ENCODE results near the gene ASAP2.

ASAP2 gene

DNA sequence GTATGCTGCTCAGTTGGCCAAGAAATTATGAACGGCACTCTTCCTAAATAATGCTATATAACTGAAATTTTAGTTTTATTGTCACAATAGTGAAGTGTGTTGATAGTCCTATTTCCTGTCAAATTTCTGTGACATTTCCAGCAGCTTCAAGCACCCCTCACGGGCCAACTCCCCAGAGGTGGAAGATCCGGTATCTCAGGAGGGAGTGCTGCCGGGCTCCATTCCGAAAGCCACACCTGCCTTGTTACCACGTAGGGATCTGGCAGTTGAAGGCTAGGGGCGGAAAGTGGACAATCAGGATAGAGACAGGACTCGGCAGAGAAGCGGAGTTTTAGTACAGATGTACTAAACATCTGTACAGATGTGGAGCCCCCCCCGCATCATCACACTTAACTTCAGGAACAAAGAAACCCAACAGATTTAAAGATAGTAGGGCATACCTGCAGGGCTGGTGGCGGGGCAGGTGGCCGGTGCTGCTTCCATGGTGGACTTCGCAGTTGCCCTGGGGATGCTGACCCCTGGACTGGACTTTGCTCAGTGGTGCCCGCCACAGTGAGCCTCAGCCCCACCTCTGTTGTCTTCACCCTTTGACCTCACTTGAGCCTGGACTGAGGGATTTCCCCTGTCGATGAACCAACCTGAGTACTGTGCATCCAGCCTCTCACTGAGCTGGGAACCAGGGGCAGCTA, 22.3 kb downstream of the ASAP2 start:
- no peaks in the 10 kb centered on the region for H4K20me1 ChIP-seq (ENCODE audit: insufficient read depth)
- H2AFZ ChIP-seq (ENCODE audit: low read depth), result no peak overlapping the region
- H3K27ac ChIP-seq, result no peak overlapping the region
- TF ChIP-seq, protein P1, sequence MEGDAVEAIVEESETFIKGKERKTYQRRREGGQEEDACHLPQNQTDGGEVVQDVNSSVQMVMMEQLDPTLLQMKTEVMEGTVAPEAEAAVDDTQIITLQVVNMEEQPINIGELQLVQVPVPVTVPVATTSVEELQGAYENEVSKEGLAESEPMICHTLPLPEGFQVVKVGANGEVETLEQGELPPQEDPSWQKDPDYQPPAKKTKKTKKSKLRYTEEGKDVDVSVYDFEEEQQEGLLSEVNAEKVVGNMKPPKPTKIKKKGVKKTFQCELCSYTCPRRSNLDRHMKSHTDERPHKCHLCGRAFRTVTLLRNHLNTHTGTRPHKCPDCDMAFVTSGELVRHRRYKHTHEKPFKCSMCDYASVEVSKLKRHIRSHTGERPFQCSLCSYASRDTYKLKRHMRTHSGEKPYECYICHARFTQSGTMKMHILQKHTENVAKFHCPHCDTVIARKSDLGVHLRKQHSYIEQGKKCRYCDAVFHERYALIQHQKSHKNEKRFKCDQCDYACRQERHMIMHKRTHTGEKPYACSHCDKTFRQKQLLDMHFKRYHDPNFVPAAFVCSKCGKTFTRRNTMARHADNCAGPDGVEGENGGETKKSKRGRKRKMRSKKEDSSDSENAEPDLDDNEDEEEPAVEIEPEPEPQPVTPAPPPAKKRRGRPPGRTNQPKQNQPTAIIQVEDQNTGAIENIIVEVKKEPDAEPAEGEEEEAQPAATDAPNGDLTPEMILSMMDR (conservative IDR thresholded peaks at IDR 0.05; ENCODE audit: low read depth, low read length), result no peak
- no peaks in the 10 kb centered on the region for H3K4me1 ChIP-seq (ENCODE audit: low read depth, poor library complexity, severe bottlenecking)
- H3K36me3 ChIP-seq (ENCODE audit: insufficient read depth), result no peaks in the 10 kb centered on the region
- H3K79me2 ChIP-seq (ENCODE audit: insufficient read depth, low read depth), result no peaks in the 10 kb centered on the region
- H3K9ac ChIP-seq, result no peak overlapping the region
- no peaks in the 10 kb centered on the region for H3K27me3 ChIP-seq (ENCODE audit: insufficient read depth, low read depth)
- H3K4me2 ChIP-seq, result no peak overlapping the region
- no peak overlapping the region for H3K4me3 ChIP-seq (IDR thresholded peaks at IDR 0.05; ENCODE audit: insufficient read depth, low read depth, low read length)

DNA sequence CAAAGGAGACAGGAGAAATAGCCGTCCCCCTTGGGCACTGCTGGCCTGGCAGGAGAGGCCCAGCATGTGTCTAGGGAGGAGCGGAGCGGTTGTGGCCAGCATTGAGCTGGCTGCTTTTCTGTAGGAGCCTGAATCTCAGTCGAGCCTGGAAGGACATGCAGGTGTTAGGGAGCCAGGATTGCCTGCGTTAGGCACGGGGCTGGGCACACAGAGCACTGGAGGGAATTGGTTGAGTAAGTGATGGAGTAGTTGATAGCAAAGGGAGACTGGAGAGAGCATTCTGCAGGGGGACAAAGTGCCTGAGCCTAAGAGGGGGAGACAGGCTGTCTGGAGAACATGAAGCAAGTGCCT, 22.8 kb downstream of the ASAP2 start:
- H4K20me1 ChIP-seq (ENCODE audit: insufficient read depth), result no peaks in the 10 kb centered on the region
- H3K27me3 ChIP-seq (ENCODE audit: insufficient read depth, low read depth), result no peaks in the 10 kb centered on the region
- H3K79me2 ChIP-seq (ENCODE audit: insufficient read depth, low read depth), result no peaks in the 10 kb centered on the region
- H3K4me3 ChIP-seq (IDR thresholded peaks at IDR 0.05; ENCODE audit: insufficient read depth, low read depth, low read length), result no peak overlapping the region
- no peaks in the 10 kb centered on the region for H3K36me3 ChIP-seq (ENCODE audit: insufficient read depth)
- TF ChIP-seq, protein P1 (conservative IDR thresholded peaks at IDR 0.05; ENCODE audit: low read depth, low read length), result no peak
- H3K4me2 ChIP-seq, result no peak overlapping the region
- H3K27ac ChIP-seq, result no peak overlapping the region
- H3K4me1 ChIP-seq (ENCODE audit: low read depth, poor library complexity, severe bottlenecking), result no peaks in the 10 kb centered on the region
- H2AFZ ChIP-seq (ENCODE audit: low read depth), result no peak overlapping the region
- no peak overlapping the region for H3K9ac ChIP-seq

DNA sequence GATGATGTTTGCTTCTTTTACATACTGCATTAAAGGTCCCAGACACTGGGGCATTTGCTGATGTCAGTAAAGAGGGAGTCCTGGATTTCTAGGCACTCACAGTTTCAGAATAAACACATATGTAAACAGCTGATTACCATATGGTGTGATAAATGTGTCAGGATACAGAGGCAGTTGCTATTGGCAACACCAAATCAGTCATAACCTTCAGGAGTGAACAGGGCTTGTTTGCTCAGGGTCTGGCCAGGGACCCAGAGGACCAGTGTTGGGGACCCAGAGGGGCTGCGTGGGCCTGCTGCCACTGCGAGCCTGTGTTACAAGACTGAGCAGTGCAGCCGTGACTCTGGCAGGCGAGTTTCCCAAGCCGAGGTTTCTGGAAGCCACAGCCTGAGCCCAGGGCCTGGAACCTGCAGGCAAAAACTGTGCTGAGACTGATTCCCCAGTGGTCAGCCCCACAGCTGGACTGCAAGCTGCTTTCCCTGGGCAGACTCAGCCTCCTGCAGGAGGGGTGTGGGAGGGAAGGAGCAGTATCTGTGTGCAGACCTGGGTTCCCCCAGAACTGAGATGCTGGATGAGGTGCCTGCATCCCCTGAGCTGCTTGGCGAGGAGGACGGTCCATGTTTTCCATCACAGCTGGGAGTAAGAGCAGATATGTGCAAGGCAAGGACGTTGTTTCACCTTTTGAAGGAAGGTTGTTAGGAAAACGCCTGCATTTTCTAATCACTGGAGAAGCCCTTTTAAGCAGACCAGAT, 23.6 kb downstream of the ASAP2 start:
- no peak overlapping the region for H3K9ac ChIP-seq
- no peak overlapping the region for H3K4me3 ChIP-seq (IDR thresholded peaks at IDR 0.05; ENCODE audit: insufficient read depth, low read depth, low read length)
- no peak overlapping the region for H3K4me2 ChIP-seq
- H3K27me3 ChIP-seq (ENCODE audit: insufficient read depth, low read depth), result no peaks in the 10 kb centered on the region
- H3K79me2 ChIP-seq (ENCODE audit: insufficient read depth, low read depth), result no peaks in the 10 kb centered on the region
- H3K27ac ChIP-seq, result no peak overlapping the region
- H3K36me3 ChIP-seq (ENCODE audit: insufficient read depth), result no peaks in the 10 kb centered on the region
- H3K4me1 ChIP-seq (ENCODE audit: low read depth, poor library complexity, severe bottlenecking), result no peaks in the 10 kb centered on the region
- TF ChIP-seq, protein P1 (conservative IDR thresholded peaks at IDR 0.05; ENCODE audit: low read depth, low read length), result no peak
- H4K20me1 ChIP-seq (ENCODE audit: insufficient read depth), result no peaks in the 10 kb centered on the region
- no peak overlapping the region for H2AFZ ChIP-seq (ENCODE audit: low read depth)

DNA sequence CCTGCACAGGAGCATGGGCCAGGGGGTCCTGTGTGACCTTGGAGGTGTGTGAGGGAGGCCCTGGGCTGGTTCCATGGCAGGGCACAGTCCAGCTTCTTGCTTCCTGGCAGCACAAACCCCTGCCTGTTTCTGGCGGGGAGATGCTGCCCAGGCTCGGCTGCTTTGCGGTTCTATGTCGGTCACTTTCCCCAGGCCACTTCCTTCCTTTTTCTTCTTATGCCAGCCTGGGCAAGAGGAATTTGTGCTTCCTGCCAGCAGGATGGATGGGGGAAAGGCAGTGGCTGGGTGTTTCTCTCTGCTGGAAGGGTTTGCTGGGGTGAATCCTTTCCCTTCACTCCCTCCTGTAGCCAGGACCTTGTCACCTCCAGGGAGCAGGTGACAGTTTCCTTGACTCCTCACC, 24.3 kb downstream of the ASAP2 start:
- Histone ChIP-seq H3K27ac (no peak overlapping the region), H3K4me3 (IDR thresholded peaks at IDR 0.05; ENCODE audit: insufficient read depth, low read depth, low read length) (no peak overlapping the region), H2AFZ (ENCODE audit: low read depth) (no peak overlapping the region), H3K27me3 (ENCODE audit: insufficient read depth, low read depth) (no peaks in the 10 kb centered on the region), H3K4me2 (no peak overlapping the region), H3K79me2 (ENCODE audit: insufficient read depth, low read depth) (no peaks in the 10 kb centered on the region), H3K36me3 (ENCODE audit: insufficient read depth) (no peaks in the 10 kb centered on the region), H4K20me1 (ENCODE audit: insufficient read depth) (no peaks in the 10 kb centered on the region), H3K9ac (no peak overlapping the region), H3K4me1 (ENCODE audit: low read depth, poor library complexity, severe bottlenecking) (no peaks in the 10 kb centered on the region)
- TF ChIP-seq, protein P1 (conservative IDR thresholded peaks at IDR 0.05; ENCODE audit: low read depth, low read length), result no peak

All from KMS-11 (cell line).